DND-41 (cell line): ENCODE data around the gene CDK5R1.
A peak's percentile ranks its signal among the peaks of the same experiment; 100 is the strongest.

Experiments
- ATAC-seq: fragments of 200-7000 bp; cut with Tn5 transposase; 3 replicates; pipeline ENCODE4 v1.9.1; 2021; ENCODE audit warnings: low read depth; ENCODE audit not compliant: insufficient read depth
- DNase-seq: peaks from one replicate; pipeline ENCODE4 v3.0.0-alpha.2; 2020
- H2AFZ ChIP-seq: 2 replicates; pipeline ENCODE4 v1.6.0; 2012; ENCODE audit warnings: low read depth, low read length
- H3K27ac ChIP-seq: 2 replicates; pipeline ENCODE4 v1.5.1; 2012; ENCODE audit warnings: low read length, inconsistent platforms
- H3K27me3 ChIP-seq: fragments of 200-600 bp; sonication (generic); 2 replicates; pipeline ENCODE4 v1.6.0; 2012; ENCODE audit warnings: low read length, mild to moderate bottlenecking, inconsistent platforms; ENCODE audit not compliant: insufficient read depth, poor library complexity
- H3K36me3 ChIP-seq: 2 replicates; pipeline ENCODE4 v1.5.1; 2012; ENCODE audit warnings: low read length, inconsistent platforms; ENCODE audit not compliant: insufficient read depth
- H3K4me1 ChIP-seq: 2 replicates; pipeline ENCODE4 v1.5.1; 2012; ENCODE audit warnings: mild to moderate bottlenecking, low read length; ENCODE audit not compliant: insufficient read depth
- H3K4me2 ChIP-seq: 2 replicates; pipeline ENCODE4 v1.6.0; 2012; ENCODE audit warnings: mild to moderate bottlenecking, moderate library complexity, low read length, inconsistent platforms; ENCODE audit not compliant: insufficient read depth
- H3K4me3 ChIP-seq, 2 experiments: fragments of 200-600 bp in 1 of 2; shearing (Covaris generic) in 1 of 2; 2 replicates each; pipeline ENCODE4 v1.5.1; 2012 to 2016; ENCODE audit warnings: inconsistent platforms in 2 of 2, low read length in 2 of 2, mild to moderate bottlenecking in 2 of 2, low read depth in 1 of 2, moderate library complexity in 1 of 2
- H3K79me2 ChIP-seq: 2 replicates; pipeline ENCODE4 v1.6.0; 2012; ENCODE audit warnings: low read length, inconsistent platforms; ENCODE audit not compliant: insufficient read depth
- H3K9ac ChIP-seq: 2 replicates; pipeline ENCODE4 v1.6.0; 2012; ENCODE audit warnings: low read depth, mild to moderate bottlenecking, inconsistent platforms, low read length, moderate library complexity
- H3K9me3 ChIP-seq: 2 replicates; pipeline ENCODE4 v1.5.1; 2012; ENCODE audit warnings: low read length, moderate library complexity, mild to moderate bottlenecking, inconsistent platforms; ENCODE audit not compliant: insufficient read depth, severe bottlenecking
- H4K20me1 ChIP-seq: 2 replicates; pipeline ENCODE4 v1.6.0; 2012; ENCODE audit warnings: low read length; ENCODE audit not compliant: insufficient read depth
- CTCF ChIP-seq: IDR thresholded peaks from 2 replicates; pipeline ENCODE4 v1.5.1; 2012; ENCODE audit warnings: borderline replicate concordance, low read length, moderate library complexity, mild to moderate bottlenecking; ENCODE audit not compliant: poor library complexity, severe bottlenecking; ENCODE audit errors: extremely low read depth
- EZH2 ChIP-seq: IDR thresholded peaks from 3 replicates; pipeline ENCODE4 v1.6.1; 2012; ENCODE audit warnings: borderline replicate concordance, low read depth, mild to moderate bottlenecking, moderate library complexity, low read length, inconsistent platforms; ENCODE audit not compliant: severe bottlenecking

CDK5R1 gene

GRCh38 chr17:32502710-32503109 is 15.9 kb downstream of the CDK5R1 start:
- H3K9me3 ChIP-seq = no peaks in the 10 kb centered on the region
- H4K20me1 ChIP-seq = no peaks in the 10 kb centered on the region
- H3K27ac ChIP-seq = peak overlapping the region; percentile 78
- H3K4me2 ChIP-seq = no peak overlapping the region
- H3K79me2 ChIP-seq = no peaks in the 10 kb centered on the region
- peaks cover 28% of the 10 kb centered on the region for H3K4me1 ChIP-seq
- ATAC-seq = no peak
- TF ChIP-seq CTCF (no peak), EZH2 (no peak)
- H3K36me3 ChIP-seq = no peaks in the 10 kb centered on the region
- H3K9ac ChIP-seq = peak overlapping the region; percentile 40
- no peak overlapping the region for H3K4me3 ChIP-seq
- peak overlapping the region; percentile 47; the same call in 1 of the 2 replicates for H2AFZ ChIP-seq
- H3K27me3 ChIP-seq = no peaks in the 10 kb centered on the region
- DNase-seq = no peak

- DNase-seq = peak; percentile 82
- Histone ChIP-seq H3K4me2 (peak overlapping the region; percentile 47), H3K4me3 (no peak overlapping the region), H3K9me3 (no peaks in the 10 kb centered on the region), H3K9ac (peak overlapping the region; percentile 40), H2AFZ (peak overlapping the region; percentile 47), H3K4me1 (peaks cover 28% of the 10 kb centered on the region), H3K79me2 (no peaks in the 10 kb centered on the region), H3K27ac (peak overlapping the region; percentile 78), H4K20me1 (no peaks in the 10 kb centered on the region), H3K36me3 (no peaks in the 10 kb centered on the region), H3K27me3 (no peaks in the 10 kb centered on the region)
- TF ChIP-seq CTCF = no peak
- ATAC-seq = peak; percentile 98
Measured at GRCh38 chr17:32503251-32504165, 16.7 kb downstream of the CDK5R1 start.

- 0 out of 4 replicates have a peak overlapping the region, but pooled peaks of 1 of the 2 experiments have one; percentile 4 for H3K4me3 ChIP-seq
- no peaks in the 10 kb centered on the region for H3K79me2 ChIP-seq
- no peak for TF ChIP-seq EZH2
- TF ChIP-seq CTCF = no peak
- peak overlapping the region; percentile 78 for H3K27ac ChIP-seq
- H3K9ac ChIP-seq = peak overlapping the region; percentile 27
- no peaks in the 10 kb centered on the region for H3K9me3 ChIP-seq
- no peak for ATAC-seq
- peak overlapping the region; percentile 32; the same call in 1 of the 2 replicates for H2AFZ ChIP-seq
- H3K36me3 ChIP-seq = no peaks in the 10 kb centered on the region
- no peaks in the 10 kb centered on the region for H4K20me1 ChIP-seq
- peak; percentile 31 for DNase-seq
- H3K27me3 ChIP-seq = no peaks in the 10 kb centered on the region
- peaks cover 28% of the 10 kb centered on the region for H3K4me1 ChIP-seq
- H3K4me2 ChIP-seq = peak overlapping the region; percentile 47
Measured at GRCh38 chr17:32504166-32504990, 17.6 kb downstream of the CDK5R1 start.
